ENCODE data around the gene CYP8B1. TPM values are rescaled to one million over a fixed set of nuclear protein-coding genes. Genes with fewer than 3 reads are reported as not detected.

Gene CYP8B1
- total and polyA plus RNA-seq, 5 donors from 2014 or later = not detected

- no peaks in the 10 kb centered on the region for H3K9me3 Mint-ChIP-seq
- Histone ChIP-seq H3K4me1 (ENCODE audit: control insufficient read depth, insufficient read depth, low read length, poor library complexity, severe bottlenecking) (no peaks in the 10 kb centered on the region), H3K36me3 (ENCODE audit: control insufficient read depth, insufficient read depth, low read length) (no peaks in the 10 kb centered on the region), H3K27ac (ENCODE audit: insufficient read depth, low read length, poor library complexity, severe bottlenecking) (no peak overlapping the region), H3K27me3 (ENCODE audit: control insufficient read depth, insufficient read depth, low read length) (peaks cover 16% of the 10 kb centered on the region), H3K4me3 (ENCODE audit: low read depth, low read length) (no peak overlapping the region), H3K9me3 (ENCODE audit: control insufficient read depth in 2 of 2, low read length in 2 of 2) (no peaks in the 10 kb centered on the region)
- H3K4me3 Mint-ChIP-seq = no peak overlapping the region
- H3K36me3 Mint-ChIP-seq = no peaks in the 10 kb centered on the region
- DNase-seq = no peak
- H3K27ac Mint-ChIP-seq = no peak overlapping the region
- peaks cover 50% of the 10 kb centered on the region for H3K27me3 Mint-ChIP-seq
- peaks cover 0 to 9% (median 2%) of the 10 kb centered on the region in 4 donors for H3K4me1 Mint-ChIP-seq
- no peak for ATAC-seq (ENCODE audit: low read depth in 2 of 2)
These were observed 46.5 kb downstream of the CYP8B1 start for GRCh38 chr3:42829083-42829627.

DNA sequence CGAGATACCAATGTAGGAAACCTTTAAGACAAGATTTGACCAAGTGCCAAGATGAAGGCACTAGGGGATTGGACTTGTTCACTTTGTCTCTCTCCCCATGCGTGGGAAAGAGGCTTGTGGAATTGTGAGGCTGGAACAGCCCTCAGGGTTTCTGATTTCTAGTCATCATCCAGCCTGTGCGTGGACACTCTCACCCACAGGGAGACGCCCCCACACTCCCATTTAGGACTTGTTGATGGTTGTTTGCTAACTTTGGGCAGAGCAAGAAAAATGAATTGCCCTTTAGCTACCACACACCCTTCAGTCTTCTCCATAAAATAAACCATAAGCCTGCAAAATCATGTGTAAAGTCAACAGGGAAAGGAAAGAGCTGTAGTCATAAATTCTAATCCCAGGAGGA is 48.0 kb downstream of the CYP8B1 start:
- peaks cover 0 to 9% (median 2%) of the 10 kb centered on the region in 4 donors for H3K4me1 Mint-ChIP-seq
- H3K9me3 Mint-ChIP-seq = no peaks in the 10 kb centered on the region
- H3K27ac Mint-ChIP-seq = no peak overlapping the region

DNA sequence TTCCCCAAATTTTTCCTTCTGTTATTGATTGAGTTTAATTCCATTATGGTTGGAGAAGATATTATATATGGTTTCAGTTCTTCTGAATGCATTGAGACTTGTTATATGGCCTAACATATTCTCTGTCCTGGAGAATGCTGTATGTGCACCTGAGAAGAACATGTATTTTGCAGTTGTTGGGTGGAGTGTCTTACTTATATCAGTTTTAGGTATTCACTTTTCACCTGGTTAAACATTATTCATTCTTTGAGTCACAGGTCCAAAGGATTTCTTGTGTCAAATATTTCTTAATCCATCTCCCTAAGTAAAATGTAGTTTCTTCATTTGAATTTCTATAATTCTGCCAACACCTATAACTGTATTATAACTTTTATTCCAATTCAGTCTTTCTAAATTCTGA is 48.7 kb downstream of the CYP8B1 start:
- Mint-ChIP-seq H3K4me1 (peaks cover 0 to 9% (median 2%) of the 10 kb centered on the region in 4 donors), H3K4me3 (no peak overlapping the region), H3K36me3 (peaks cover 5% of the 10 kb centered on the region), H3K27ac (no peak overlapping the region), H3K27me3 (peaks cover 55% of the 10 kb centered on the region), H3K9me3 (no peaks in the 10 kb centered on the region)
- Histone ChIP-seq H3K4me3 (ENCODE audit: low read depth, low read length) (no peak overlapping the region), H3K9me3 (ENCODE audit: control insufficient read depth in 2 of 2, low read length in 2 of 2) (no peaks in the 10 kb centered on the region), H3K4me1 (ENCODE audit: control insufficient read depth, insufficient read depth, low read length, poor library complexity, severe bottlenecking) (no peaks in the 10 kb centered on the region), H3K27me3 (ENCODE audit: control insufficient read depth, insufficient read depth, low read length) (peaks cover 16% of the 10 kb centered on the region), H3K36me3 (ENCODE audit: control insufficient read depth, insufficient read depth, low read length) (no peaks in the 10 kb centered on the region), H3K27ac (ENCODE audit: insufficient read depth, low read length, poor library complexity, severe bottlenecking) (no peak overlapping the region)
- no peak for ATAC-seq (ENCODE audit: low read depth in 2 of 2)
- DNase-seq = no peak

More for the DNA sequence above, 48.0 kb downstream of the CYP8B1 start:
- Histone ChIP-seq H3K9me3 (ENCODE audit: control insufficient read depth in 2 of 2, low read length in 2 of 2) (no peaks in the 10 kb centered on the region), H3K27ac (ENCODE audit: insufficient read depth, low read length, poor library complexity, severe bottlenecking) (no peak overlapping the region), H3K4me1 (ENCODE audit: control insufficient read depth, insufficient read depth, low read length, poor library complexity, severe bottlenecking) (no peaks in the 10 kb centered on the region), H3K4me3 (ENCODE audit: low read depth, low read length) (no peak overlapping the region), H3K36me3 (ENCODE audit: control insufficient read depth, insufficient read depth, low read length) (no peaks in the 10 kb centered on the region), H3K27me3 (ENCODE audit: control insufficient read depth, insufficient read depth, low read length) (peaks cover 16% of the 10 kb centered on the region)
- Mint-ChIP-seq H3K36me3 (peaks cover 5% of the 10 kb centered on the region), H3K27me3 (peaks cover 58% of the 10 kb centered on the region), H3K4me3 (no peak overlapping the region)
- DNase-seq (no peak), ATAC-seq (ENCODE audit: low read depth in 2 of 2) (no peak)

GRCh38 chr3:42826141-42826540 is 49.5 kb downstream of the CYP8B1 start:
- no peak for ATAC-seq (ENCODE audit: low read depth in 2 of 2)
- peaks cover 0 to 1% (median 0%) of the 10 kb centered on the region in 4 donors for H3K4me1 Mint-ChIP-seq
- H3K27ac ChIP-seq (ENCODE audit: insufficient read depth, low read length, poor library complexity, severe bottlenecking) = no peak overlapping the region
- H3K9me3 Mint-ChIP-seq = no peaks in the 10 kb centered on the region
- peaks cover 46% of the 10 kb centered on the region for H3K27me3 Mint-ChIP-seq
- no peak overlapping the region for H3K4me3 Mint-ChIP-seq
- H3K36me3 ChIP-seq (ENCODE audit: control insufficient read depth, insufficient read depth, low read length) = no peaks in the 10 kb centered on the region
- H3K4me1 ChIP-seq (ENCODE audit: control insufficient read depth, insufficient read depth, low read length, poor library complexity, severe bottlenecking) = no peaks in the 10 kb centered on the region
- H3K36me3 Mint-ChIP-seq = peaks cover 5% of the 10 kb centered on the region
- no peak overlapping the region for H3K27ac Mint-ChIP-seq
- H3K9me3 ChIP-seq (ENCODE audit: control insufficient read depth in 2 of 2, low read length in 2 of 2) = no peaks in the 10 kb centered on the region
- H3K27me3 ChIP-seq (ENCODE audit: control insufficient read depth, insufficient read depth, low read length) = peaks cover 16% of the 10 kb centered on the region
- no peak for DNase-seq
- no peak overlapping the region for H3K4me3 ChIP-seq (ENCODE audit: low read depth, low read length)

DNA sequence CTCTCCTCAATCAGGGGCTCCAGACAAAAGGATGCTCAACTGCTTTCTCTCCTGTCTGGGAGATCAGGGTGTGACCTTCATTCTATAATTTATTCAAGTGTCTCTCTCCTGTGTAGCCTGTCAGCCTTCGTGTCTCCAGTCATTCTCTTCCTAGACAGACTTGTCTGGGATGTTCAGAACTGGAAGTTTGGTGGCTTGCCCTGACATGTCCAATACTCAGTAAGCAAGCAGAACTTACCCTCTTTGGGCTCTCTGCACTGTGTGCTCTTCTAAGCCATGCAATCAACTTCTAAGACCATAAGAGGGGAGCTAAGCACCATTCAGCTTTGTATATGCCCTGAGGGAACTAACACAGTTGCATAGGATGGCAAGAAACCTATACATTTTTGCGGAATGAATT is 52.3 kb downstream of the CYP8B1 start:
- no peaks in the 10 kb centered on the region for H3K9me3 Mint-ChIP-seq

GRCh38 chr3:42822828-42823227 is 52.9 kb downstream of the CYP8B1 start:
- H3K4me3 ChIP-seq (ENCODE audit: low read depth, low read length) = no peak overlapping the region
- H3K9me3 ChIP-seq (ENCODE audit: control insufficient read depth in 2 of 2, low read length in 2 of 2) = no peaks in the 10 kb centered on the region
- Mint-ChIP-seq H3K27ac (no peak overlapping the region), H3K9me3 (no peaks in the 10 kb centered on the region), H3K27me3 (peaks cover 39% of the 10 kb centered on the region), H3K36me3 (peaks cover 5% of the 10 kb centered on the region), H3K4me3 (no peak overlapping the region), H3K4me1 (no peaks in the 10 kb centered on the region)
- peaks cover 13% of the 10 kb centered on the region for H3K27me3 ChIP-seq (ENCODE audit: control insufficient read depth, insufficient read depth, low read length)
- no peaks in the 10 kb centered on the region for H3K4me1 ChIP-seq (ENCODE audit: control insufficient read depth, insufficient read depth, low read length, poor library complexity, severe bottlenecking)
- ATAC-seq (ENCODE audit: low read depth in 2 of 2) = no peak
- H3K36me3 ChIP-seq (ENCODE audit: control insufficient read depth, insufficient read depth, low read length) = no peaks in the 10 kb centered on the region
- no peak for DNase-seq
- H3K27ac ChIP-seq (ENCODE audit: insufficient read depth, low read length, poor library complexity, severe bottlenecking) = no peak overlapping the region

More for the DNA sequence above, 52.3 kb downstream of the CYP8B1 start:
- no peak overlapping the region for H3K4me3 ChIP-seq (ENCODE audit: low read depth, low read length)
- no peaks in the 10 kb centered on the region for H3K4me1 Mint-ChIP-seq
- no peaks in the 10 kb centered on the region for H3K9me3 ChIP-seq (ENCODE audit: control insufficient read depth in 2 of 2, low read length in 2 of 2)
- H3K36me3 ChIP-seq (ENCODE audit: control insufficient read depth, insufficient read depth, low read length) = no peaks in the 10 kb centered on the region
- peaks cover 5% of the 10 kb centered on the region for H3K36me3 Mint-ChIP-seq
- H3K27ac ChIP-seq (ENCODE audit: insufficient read depth, low read length, poor library complexity, severe bottlenecking) = no peak overlapping the region
- no peak overlapping the region for H3K4me3 Mint-ChIP-seq
- H3K4me1 ChIP-seq (ENCODE audit: control insufficient read depth, insufficient read depth, low read length, poor library complexity, severe bottlenecking) = no peaks in the 10 kb centered on the region
- H3K27ac Mint-ChIP-seq = no peak overlapping the region
- peaks cover 44% of the 10 kb centered on the region for H3K27me3 Mint-ChIP-seq
- peaks cover 13% of the 10 kb centered on the region for H3K27me3 ChIP-seq (ENCODE audit: control insufficient read depth, insufficient read depth, low read length)
- DNase-seq (no peak), ATAC-seq (ENCODE audit: low read depth in 2 of 2) (no peak)

Other genes with a start within 250 kb of the CYP8B1 start
- 0.49 TPM for gene ZBTB47, start 222.2 kb downstream of the CYP8B1 start, total RNA-seq
- not detected for gene ZBTB47, start 222.2 kb downstream of the CYP8B1 start, polyA plus RNA-seq
- not detected for gene KLHL40, start 190.3 kb downstream of the CYP8B1 start, total RNA-seq
- gene KLHL40, start 190.3 kb downstream of the CYP8B1 start, polyA plus RNA-seq = not detected
- not detected for gene HHATL, start 173.1 kb downstream of the CYP8B1 start, total RNA-seq
- not detected for gene HHATL, start 173.1 kb downstream of the CYP8B1 start, polyA plus RNA-seq
- gene CCDC13, start 102.6 kb downstream of the CYP8B1 start, total RNA-seq = 0.32 TPM
- gene CCDC13, start 102.6 kb downstream of the CYP8B1 start, polyA plus RNA-seq = under 1 TPM in 3 of 4 donors, not detected in 1; 0.15 to 0.33 (median 0.26) TPM
- gene HIGD1A, start 71.4 kb downstream of the CYP8B1 start, total RNA-seq = 23.9 TPM
- gene HIGD1A, start 71.4 kb downstream of the CYP8B1 start, polyA plus RNA-seq = 100 to 1,000 TPM in 1 of 4 donors, 10 to 100 TPM in 3; 77.6 to 110 (median 91.9) TPM
- not detected for gene ACKR2, start 66.4 kb downstream of the CYP8B1 start, total RNA-seq
- under 1 TPM in 2 of 4 donors, not detected in 2; 0.29 to 0.35 TPM for gene ACKR2, start 66.4 kb downstream of the CYP8B1 start, polyA plus RNA-seq
- 1.3 TPM for gene ZNF662, start 30.3 kb upstream of the CYP8B1 start, total RNA-seq
- gene ZNF662, start 30.3 kb upstream of the CYP8B1 start, polyA plus RNA-seq = under 1 TPM; 0.41 to 0.78 (median 0.66) TPM
- not detected for gene GASK1A, start 103.4 kb upstream of the CYP8B1 start, total RNA-seq
- not detected for gene GASK1A, start 103.4 kb upstream of the CYP8B1 start, polyA plus RNA-seq
- gene POMGNT2, start 230.2 kb upstream of the CYP8B1 start, total RNA-seq = 2.0 TPM
- gene POMGNT2, start 230.2 kb upstream of the CYP8B1 start, polyA plus RNA-seq = 1 to 10 TPM; 1.7 to 6.3 (median 4.1) TPM

Measured in CD4-positive, CD25-positive, alpha-beta regulatory T cell (primary cell).